Measurements from ENCODE around the gene IKBIP. TPM values are rescaled to one million over a fixed set of nuclear protein-coding genes. Genes with fewer than 3 reads are reported as not detected.

The IKBIP gene
- total RNA-seq, 1 experiment from 2014 or later: 14.5 TPM

- Histone ChIP-seq H3K4me3 (replicated peaks in 1 of 2; ENCODE audit: low read depth in 1 of 2, low read length in 2 of 2) (no peak overlapping the region), H3K4me2 (ENCODE audit: low read length) (no peak overlapping the region), H3K9me2 (ENCODE audit: insufficient read depth) (no peaks in the 10 kb centered on the region), H3K36me3 (ENCODE audit: control insufficient read depth in 1 of 2, insufficient read depth in 2 of 2, low read length in 2 of 2) (peaks cover 0 to 28% of the 10 kb centered on the region in 2 experiments; a peak in 2 of 4 replicates), H3K9ac (ENCODE audit: low read length) (no peak overlapping the region), H4K20me1 (ENCODE audit: insufficient read depth) (no peaks in the 10 kb centered on the region), H3K9me3 (ENCODE audit: control insufficient read depth in 1 of 2, insufficient read depth in 1 of 2, low read depth in 1 of 2, low read length in 2 of 2) (no peaks in the 10 kb centered on the region), H3K4me1 (ENCODE audit: control insufficient read depth in 1 of 2, insufficient read depth in 2 of 2, low read length in 2 of 2) (no peaks in the 10 kb centered on the region), H2AFZ (ENCODE audit: low read depth, low read length, poor library complexity, severe bottlenecking) (no peak overlapping the region), H3K27me3 (ENCODE audit: insufficient read depth, low read length) (no peaks in the 10 kb centered on the region), H3K27ac (ENCODE audit: low read depth, low read length) (no peak overlapping the region), H3K79me2 (ENCODE audit: insufficient read depth, low read length) (no peaks in the 10 kb centered on the region)
- RAD21 ChIA-PET (ENCODE audit: low non-redundant PET in 1 of 2, low total read pairs in 2 of 2, uncharacterized antibody in 2 of 2, unreplicated experiment in 2 of 2): no interaction called here
- CTCF ChIA-PET: no interaction called here
- POLR2A ChIA-PET: no interaction called here
- no TSS peak for BruUV-seq (replicated peaks)
- TF ChIP-seq POLR2A (IDR thresholded peaks at IDR 0.05; ENCODE audit: borderline replicate concordance, extremely low read depth, insufficient read depth, insufficient read length) (no peak), SP1 (IDR thresholded peaks at IDR 0.05; ENCODE audit: low read depth) (no peak)
- DNase-seq (ENCODE audit: low read depth, low spot score): no peak
- intact Hi-C loops (cut with micrococcal nuclease): no loop called here
- ATAC-seq: no peak
These were observed 42.0 kb upstream of the IKBIP start for GRCh38 chr12:98686603-98687002.

GRCh38 chr12:98684199-98684598 lies 39.6 kb upstream of the IKBIP start:
- no peaks in the 10 kb centered on the region for H3K4me1 ChIP-seq (ENCODE audit: control insufficient read depth in 1 of 2, insufficient read depth in 2 of 2, low read length in 2 of 2)
- intact Hi-C loops (cut with micrococcal nuclease): no loop called here
- POLR2A ChIA-PET: no interaction called here
- H3K79me2 ChIP-seq (ENCODE audit: insufficient read depth, low read length): no peaks in the 10 kb centered on the region
- no peaks in the 10 kb centered on the region for H4K20me1 ChIP-seq (ENCODE audit: insufficient read depth)
- RAD21 ChIA-PET (ENCODE audit: low non-redundant PET in 1 of 2, low total read pairs in 2 of 2, uncharacterized antibody in 2 of 2, unreplicated experiment in 2 of 2): no interaction called here
- H3K9ac ChIP-seq (ENCODE audit: low read length): no peak overlapping the region
- ATAC-seq (no peak), DNase-seq (ENCODE audit: low read depth, low spot score) (no peak)
- no TSS peak for BruUV-seq (replicated peaks)
- H2AFZ ChIP-seq (ENCODE audit: low read depth, low read length, poor library complexity, severe bottlenecking): no peak overlapping the region
- no peaks in the 10 kb centered on the region for H3K27me3 ChIP-seq (ENCODE audit: insufficient read depth, low read length)
- no peaks in the 10 kb centered on the region for H3K9me2 ChIP-seq (ENCODE audit: insufficient read depth)
- H3K4me2 ChIP-seq (ENCODE audit: low read length): no peak overlapping the region
- peaks cover 0 to 38% of the 10 kb centered on the region in 2 experiments; a peak in 2 of 4 replicates for H3K36me3 ChIP-seq (ENCODE audit: control insufficient read depth in 1 of 2, insufficient read depth in 2 of 2, low read length in 2 of 2)
- CTCF ChIA-PET: interaction anchor here (1.4 kb wide), 1 partner anchor 15 kb away, joined by 5 read pairs; no protein-coding TSS in a partner anchor
- H3K27ac ChIP-seq (ENCODE audit: low read depth, low read length): no peak overlapping the region
- H3K4me3 ChIP-seq (replicated peaks in 1 of 2; ENCODE audit: low read depth in 1 of 2, low read length in 2 of 2): no peak overlapping the region
- no peaks in the 10 kb centered on the region for H3K9me3 ChIP-seq (ENCODE audit: control insufficient read depth in 1 of 2, insufficient read depth in 1 of 2, low read depth in 1 of 2, low read length in 2 of 2)
- no peak for TF ChIP-seq YY1 (IDR thresholded peaks at IDR 0.05; ENCODE audit: extremely low read depth, insufficient replicate concordance, low read depth, low read length)
- TF ChIP-seq SRF (IDR thresholded peaks at IDR 0.05; ENCODE audit: low read depth): no peak
- no peak for TF ChIP-seq ATF3 (IDR thresholded peaks at IDR 0.05)
- TF ChIP-seq MAX (IDR thresholded peaks at IDR 0.05): no peak
- TF ChIP-seq CTCF (IDR thresholded peaks at IDR 0.05 in 2 of 3, conservative IDR thresholded peaks at IDR 0.05 in 1 of 3; ENCODE audit: borderline replicate concordance in 1 of 3, insufficient read depth in 1 of 3, low read depth in 2 of 3, low read length in 2 of 3): no peak
- TF ChIP-seq CEBPB (IDR thresholded peaks at IDR 0.05; ENCODE audit: low read depth): no peak
- no peak for TF ChIP-seq ZNF274 (IDR thresholded peaks at IDR 0.05; ENCODE audit: low read depth, low read length)
- no peak for TF ChIP-seq POLR2AphosphoS5 (IDR thresholded peaks at IDR 0.05; ENCODE audit: low read depth, low read length)
- no peak for TF ChIP-seq POLR2A (IDR thresholded peaks at IDR 0.05; ENCODE audit: borderline replicate concordance, extremely low read depth, insufficient read depth, insufficient read length)
- no peak for TF ChIP-seq SP1 (IDR thresholded peaks at IDR 0.05; ENCODE audit: low read depth)
- no peak for TF ChIP-seq REST (IDR thresholded peaks at IDR 0.05; ENCODE audit: low read depth)
- TF ChIP-seq ELF1 (IDR thresholded peaks at IDR 0.05; ENCODE audit: borderline replicate concordance, low read depth): no peak
- no peak for TF ChIP-seq EZH2phosphoT487 (IDR thresholded peaks at IDR 0.05; ENCODE audit: borderline replicate concordance)
- TF ChIP-seq EGR1 (IDR thresholded peaks at IDR 0.05; ENCODE audit: low read depth): no peak
- TF ChIP-seq FOSL1 (IDR thresholded peaks at IDR 0.05; ENCODE audit: low read depth): no peak
- TF ChIP-seq ZFX (IDR thresholded peaks at IDR 0.05): no peak
- TF ChIP-seq SIN3A (IDR thresholded peaks at IDR 0.05; ENCODE audit: low read depth): no peak

Measured in HCT116 (cell line).